ENCODE measurements around the gene GLI2.

GLI2 gene

GRCh38 chr2:120759543-120760331, 24.1 kb downstream of the GLI2 start:
- DNase-seq (ENCODE audit: low read depth, low spot score) = no peak
- no peak for TF ChIP-seq CTCF (IDR thresholded peaks at IDR 0.05; ENCODE audit: insufficient read depth, low read length, missing control alignments)
- CTCF ChIA-PET = interaction anchor here (0.8 to 2.1 kb wide), 5 partner anchors 11 to 312 kb away, joined by 3 to 8 read pairs (median 3); partner anchors contain the start of gene GLI2
- POLR2A ChIA-PET = interaction anchor here (0.6 to 1.5 kb wide), 4 partner anchors 8 to 31 kb away, joined by 3 to 11 read pairs (median 4); partner anchors contain the start of gene GLI2
- no peak overlapping the region for H3K4me3 ChIP-seq (ENCODE audit: low read depth, low read length)

GRCh38 chr2:120760446-120761135, 24.9 kb downstream of the GLI2 start:
- ChIA-PET CTCF (interaction anchor here (1.0 kb wide), 1 partner anchor 311 kb away, joined by 3 read pairs; no protein-coding TSS in a partner anchor), POLR2A (no interaction called here)
- no peak overlapping the region for H3K4me3 ChIP-seq (ENCODE audit: low read depth, low read length)
- no peak for TF ChIP-seq CTCF (IDR thresholded peaks at IDR 0.05; ENCODE audit: insufficient read depth, low read length, missing control alignments)
- no peak for DNase-seq (ENCODE audit: low read depth, low spot score)

- TF ChIP-seq CTCF (IDR thresholded peaks at IDR 0.05; ENCODE audit: insufficient read depth, low read length, missing control alignments) = no peak
- H3K4me3 ChIP-seq (ENCODE audit: low read depth, low read length) = no peak overlapping the region
- ChIA-PET POLR2A (no interaction called here), CTCF (no interaction called here)
- no peak for DNase-seq (ENCODE audit: low read depth, low spot score)
Observed at GRCh38 chr2:120761164-120761861, 25.6 kb downstream of the GLI2 start.

- DNase-seq (ENCODE audit: low read depth, low spot score) = no peak
- no peak for TF ChIP-seq CTCF (IDR thresholded peaks at IDR 0.05; ENCODE audit: insufficient read depth, low read length, missing control alignments)
- no peak overlapping the region for H3K4me3 ChIP-seq (ENCODE audit: low read depth, low read length)
- POLR2A ChIA-PET = no interaction called here
- CTCF ChIA-PET = interaction anchor here (1.7 kb wide), 1 partner anchor 17 kb away, joined by 4 read pairs; no protein-coding TSS in a partner anchor
Observed at GRCh38 chr2:120761911-120762310, 26.2 kb downstream of the GLI2 start.

- ChIA-PET CTCF (interaction anchor here (1.7 kb wide), 1 partner anchor 17 kb away, joined by 4 read pairs; no protein-coding TSS in a partner anchor), POLR2A (no interaction called here)
- H3K4me3 ChIP-seq (ENCODE audit: low read depth, low read length) = no peak overlapping the region
- DNase-seq (ENCODE audit: low read depth, low spot score) = no peak
- no peak for TF ChIP-seq CTCF (IDR thresholded peaks at IDR 0.05; ENCODE audit: insufficient read depth, low read length, missing control alignments)
Observed at GRCh38 chr2:120762341-120763061, 26.8 kb downstream of the GLI2 start.
